Measurements from ENCODE around the gene GJD2. TPM values are rescaled to one million over a fixed set of nuclear protein-coding genes. Genes with fewer than 3 reads are reported as not detected.

Gene GJD2
- total RNA-seq, 6 donors from 2014 or later = not detected

DNA sequence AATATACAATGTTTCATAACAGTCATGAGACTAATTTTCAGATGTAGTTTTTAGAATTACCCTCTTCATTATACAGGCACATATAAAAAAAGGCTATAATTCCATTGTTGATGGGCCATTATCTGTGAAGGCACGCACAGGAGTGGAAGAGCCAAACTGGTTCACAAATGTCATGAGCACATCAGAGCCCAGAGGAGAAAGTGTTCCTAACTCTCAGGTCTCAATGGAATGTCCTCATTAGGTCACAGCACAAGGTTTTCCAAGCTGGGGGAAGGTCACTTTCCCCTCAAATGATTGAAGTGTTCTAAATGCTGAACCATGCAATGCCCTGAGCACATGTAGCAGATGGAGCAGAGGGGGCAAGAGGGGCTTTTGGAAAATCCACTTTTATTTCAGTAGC lies 41.2 kb downstream of the GJD2 start:
- Histone ChIP-seq H3K27me3 (no peaks in the 10 kb centered on the region), H3K36me3 (no peaks in the 10 kb centered on the region), H3K9me3 (no peaks in the 10 kb centered on the region), H3K4me1 (no peaks in the 10 kb centered on the region), H3K4me3 (no peak overlapping the region), H3K27ac (no peak overlapping the region)
- WGBS, 2 donors = 92 to 100% methylated on average over 1 of the region's 1 CpG
- DNase-seq (no peak), ATAC-seq (ENCODE audit: low FRiP score in 2 of 2) (no peak)
- TF ChIP-seq EP300 (IDR thresholded peaks at IDR 0.05) (no peak), POLR2A (IDR thresholded peaks at IDR 0.05) (no peak), CTCF (IDR thresholded peaks at IDR 0.05) (no peak), POLR2AphosphoS5 (IDR thresholded peaks at IDR 0.05) (no peak)

DNA sequence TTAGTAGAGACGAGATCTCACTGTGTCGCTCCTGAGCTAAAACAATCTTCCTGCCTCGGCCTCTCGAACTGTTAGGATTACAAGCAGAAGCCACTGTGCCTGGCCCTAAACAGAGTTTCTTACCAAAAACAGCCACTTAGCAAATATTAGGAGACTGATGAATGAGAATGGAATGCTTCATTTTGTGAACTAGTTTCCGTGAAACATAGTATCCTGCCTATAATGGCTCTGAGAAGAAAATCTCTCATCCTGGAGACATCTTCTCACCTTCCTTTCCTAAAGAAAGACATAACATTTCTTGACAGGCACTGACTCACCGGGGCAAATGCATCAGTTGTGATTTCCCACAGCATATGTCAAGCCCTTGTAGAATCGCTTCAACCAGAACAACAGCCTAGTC lies 44.9 kb downstream of the GJD2 start:
- H3K9me3 ChIP-seq = no peaks in the 10 kb centered on the region
- no peaks in the 10 kb centered on the region for H3K27me3 ChIP-seq
- DNase-seq (no peak), ATAC-seq (ENCODE audit: low FRiP score in 2 of 2) (no peak)
- H3K36me3 ChIP-seq = no peaks in the 10 kb centered on the region
- no peak for TF ChIP-seq EP300 (IDR thresholded peaks at IDR 0.05)
- TF ChIP-seq CTCF (IDR thresholded peaks at IDR 0.05) = no peak
- no peak for TF ChIP-seq POLR2A (IDR thresholded peaks at IDR 0.05)
- TF ChIP-seq POLR2AphosphoS5 (IDR thresholded peaks at IDR 0.05) = no peak
- no peak overlapping the region for H3K27ac ChIP-seq
- H3K4me3 ChIP-seq = no peak overlapping the region
- H3K4me1 ChIP-seq = no peaks in the 10 kb centered on the region
- 75 to 80% methylated on average over 7 of the region's 7 CpGs for WGBS, 2 donors

DNA sequence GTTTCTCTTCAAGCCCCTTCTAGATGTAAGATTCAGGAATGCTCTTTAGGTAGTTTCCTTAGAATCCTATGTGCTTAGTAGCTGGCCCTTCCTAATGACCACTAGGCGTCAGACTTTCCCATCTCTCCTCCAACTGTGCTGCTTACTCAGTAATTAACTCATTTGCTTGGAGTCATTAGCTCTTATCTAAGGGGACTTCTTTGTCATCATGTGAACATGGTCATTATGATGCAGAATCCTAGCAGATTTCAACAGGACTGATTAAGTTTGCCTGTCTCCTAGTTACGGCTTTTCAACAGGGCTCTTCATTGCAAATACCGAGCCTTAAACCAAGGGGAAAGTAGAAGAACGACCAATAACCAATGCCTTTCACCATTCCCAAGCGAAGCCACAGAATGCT lies 46.4 kb downstream of the GJD2 start:
- TF ChIP-seq POLR2AphosphoS5 (IDR thresholded peaks at IDR 0.05) = no peak
- TF ChIP-seq CTCF (IDR thresholded peaks at IDR 0.05) = peak; percentile 10 to 47 (median 35)
- Histone ChIP-seq H3K4me1 (no peaks in the 10 kb centered on the region), H3K27ac (no peak overlapping the region), H3K9me3 (no peaks in the 10 kb centered on the region), H3K4me3 (no peak overlapping the region), H3K27me3 (no peaks in the 10 kb centered on the region), H3K36me3 (no peaks in the 10 kb centered on the region)
- ATAC-seq (ENCODE audit: low FRiP score in 2 of 2) = no peak
- WGBS, 2 donors = 45 to 59% methylated on average over 5 of the region's 5 CpGs
- DNase-seq = no peak

GRCh38 chr15:34701536-34701935 lies 53.3 kb downstream of the GJD2 start:
- no peak for DNase-seq
- Histone ChIP-seq H3K27ac (no peak overlapping the region), H3K9me3 (no peaks in the 10 kb centered on the region), H3K4me3 (no peak overlapping the region), H3K4me1 (no peaks in the 10 kb centered on the region), H3K36me3 (no peaks in the 10 kb centered on the region), H3K27me3 (no peaks in the 10 kb centered on the region)
- WGBS, 2 donors = 66 to 67% methylated on average over 2 of the region's 2 CpGs
- no peak for TF ChIP-seq CTCF (IDR thresholded peaks at IDR 0.05)
- TF ChIP-seq EP300 (IDR thresholded peaks at IDR 0.05) = no peak
- no peak for TF ChIP-seq POLR2A (IDR thresholded peaks at IDR 0.05)
- no peak for TF ChIP-seq POLR2AphosphoS5 (IDR thresholded peaks at IDR 0.05)
- no peak for ATAC-seq (ENCODE audit: low FRiP score in 2 of 2)

Other genes starting within 250 kb of the GJD2 start
- 100 to 1,000 TPM in 3 of 6 donors, 10 to 100 TPM in 3; 29.8 to 788 (median 115) TPM for gene GOLGA8B, start 171.3 kb downstream of the GJD2 start, total RNA-seq
- not detected for gene ACTC1, start 40.6 kb upstream of the GJD2 start, total RNA-seq
- 10 to 100 TPM in 5 of 6 donors, 1 to 10 TPM in 1; 9.9 to 40.2 (median 22.6) TPM for gene AQR, start 214.7 kb upstream of the GJD2 start, total RNA-seq
- gene ZNF770, start 233.3 kb upstream of the GJD2 start, total RNA-seq = 10 to 100 TPM in 4 of 6 donors, 1 to 10 TPM in 2; 6.4 to 28.2 (median 21.7) TPM

Measured in upper lobe of left lung (tissue), 6 donors.